GM23248 (cell line): ENCODE measurements around the gene PXT1. TPM values are rescaled to one million over a fixed set of nuclear protein-coding genes. Genes with fewer than 3 reads are reported as not detected.

Source experiments
- DNase-seq: peaks from one replicate; pipeline ENCODE4 v3.0.0-alpha.2; 2015
- H2AFZ ChIP-seq: fragments of 200-600 bp; sonication (generic); 2 replicates; pipeline ENCODE4 v1.6.1; 2016; ENCODE audit warnings: antibody characterized with exemption
- H3F3A ChIP-seq: fragments of 200-600 bp; sonication (generic); 2 replicates; pipeline ENCODE4 v1.6.1; 2016; ENCODE audit warnings: mild to moderate bottlenecking, antibody characterized with exemption, mixed run types; ENCODE audit not compliant: insufficient read depth
- H3K27ac ChIP-seq: fragments of 200-600 bp; sonication (generic); 2 replicates; pipeline ENCODE4 v1.5.1; 2016; ENCODE audit warnings: mild to moderate bottlenecking
- H3K27me3 ChIP-seq: fragments of 200-600 bp; sonication (generic); replicated peaks from 2 replicates; pipeline ENCODE4 v1.6.1; 2016; ENCODE audit warnings: mild to moderate bottlenecking; ENCODE audit not compliant: insufficient read depth
- H3K36me3 ChIP-seq: fragments of 200-600 bp; sonication (generic); 2 replicates; pipeline ENCODE4 v1.6.1; 2016; ENCODE audit warnings: low read depth, mild to moderate bottlenecking
- H3K4me1 ChIP-seq: fragments of 200-600 bp; sonication (generic); 2 replicates; pipeline ENCODE4 v1.6.1; 2016; ENCODE audit warnings: mild to moderate bottlenecking; ENCODE audit not compliant: insufficient read depth
- H3K4me2 ChIP-seq: fragments of 200-600 bp; sonication (generic); one replicate; pipeline ENCODE4 v1.6.1; 2016; ENCODE audit warnings: mild to moderate bottlenecking; ENCODE audit not compliant: unreplicated experiment
- H3K4me3 ChIP-seq: fragments of 200-600 bp; sonication (generic); 2 replicates; pipeline ENCODE4 v1.5.1; 2016; ENCODE audit warnings: mild to moderate bottlenecking
- H3K79me2 ChIP-seq: fragments of 200-600 bp; sonication (generic); 2 replicates; pipeline ENCODE4 v1.6.1; 2016; ENCODE audit warnings: mild to moderate bottlenecking; ENCODE audit not compliant: insufficient read depth
- H3K9ac ChIP-seq: fragments of 200-600 bp; sonication (generic); 2 replicates; pipeline ENCODE4 v1.6.1; 2016; ENCODE audit warnings: mild to moderate bottlenecking
- H3K9me2 ChIP-seq: fragments of 200-600 bp; sonication (generic); 2 replicates; pipeline ENCODE4 v1.6.1; 2016; ENCODE audit warnings: mixed run types, mild to moderate bottlenecking, moderate library complexity; ENCODE audit not compliant: insufficient read depth
- H3K9me3 ChIP-seq: fragments of 200-600 bp; sonication (generic); one replicate; pipeline ENCODE4 v1.6.1; 2017; ENCODE audit warnings: low read depth
- H4K20me1 ChIP-seq: fragments of 200-600 bp; sonication (generic); 2 replicates; pipeline ENCODE4 v1.6.0; 2016; ENCODE audit not compliant: insufficient read depth
- EZH2 ChIP-seq: fragments of 200-600 bp; sonication (generic); IDR thresholded peaks from 2 replicates; pipeline ENCODE4 v1.6.1; 2018; ENCODE audit warnings: antibody characterized with exemption, mild to moderate bottlenecking; ENCODE audit not compliant: insufficient read depth, poor library complexity, severe bottlenecking
- EZH2phosphoT487 ChIP-seq: fragments of 200-600 bp; sonication (generic); IDR thresholded peaks from 2 replicates; pipeline ENCODE4 v1.6.1; 2018; ENCODE audit warnings: antibody characterized with exemption, moderate library complexity, mild to moderate bottlenecking, low read depth; ENCODE audit not compliant: insufficient read depth
- WGBS, 2 experiments: methylation state at CpG; one replicate each; pipeline ENCODE4 v1.1.6; 2015 to 2017; ENCODE audit warnings: low lambda C conversion rate in 2 of 2, low coverage in 1 of 2; ENCODE audit errors: missing lambda C conversion rate in 2 of 2; 5-methylcytosine and 5-hydroxymethylcytosine counted together
- in situ Hi-C: fragments of 300-500 bp; cut with MboI; formaldehyde crosslinking; loops from 2 replicates; pipeline ENCODE4 v1.15.0; 2020
- polyA plus RNA-seq: library from polyadenylated mRNA; unstranded; fragments of >200 nt; fragmentation: Nextera tagmentation; extraction: Ambion mirVana; gene quantifications from 2 replicates; pipeline ENCODE4 v1.2.1, GENCODE V29; 2016
- total RNA-seq: library from RNA; depleted of rRNA; stranded (reverse); fragments of >200 nt; shearing (Covaris generic); gene quantifications from 2 replicates; pipeline ENCODE4 v1.2.3, GENCODE V29; 2014

Gene PXT1
- total and polyA plus RNA-seq, 2 experiments from 2014 or later, result not detected

- Histone ChIP-seq H3K9ac (no peak overlapping the region), H3K36me3 (no peaks in the 10 kb centered on the region), H3K9me2 (no peaks in the 10 kb centered on the region), H3K4me2 (no peak overlapping the region), H3K9me3 (no peaks in the 10 kb centered on the region), H3K27ac (no peak overlapping the region), H2AFZ (no peak overlapping the region), H3K79me2 (no peaks in the 10 kb centered on the region), H3K4me1 (no peaks in the 10 kb centered on the region; the same call in 1 of the 2 replicates), H3K4me3 (no peak overlapping the region), H4K20me1 (no peaks in the 10 kb centered on the region), H3K27me3 (no peaks in the 10 kb centered on the region), H3F3A (no peaks in the 10 kb centered on the region)
- in situ Hi-C loops, result no loop called here
- no peak for DNase-seq
- WGBS, 2 experiments, result 89 to 96% methylated on average over 20 of the region's 20 CpGs
- TF ChIP-seq EZH2phosphoT487, result no peak
- no peak for TF ChIP-seq EZH2
Measured at GRCh38 chr6:36375644-36376155, 67.0 kb downstream of the PXT1 start.

GRCh38 chr6:36374972-36375371 lies 67.7 kb downstream of the PXT1 start:
- Histone ChIP-seq H3K4me3 (no peak overlapping the region), H4K20me1 (no peaks in the 10 kb centered on the region), H3K4me2 (no peak overlapping the region), H3K4me1 (peaks cover 5% of the 10 kb centered on the region), H3K27me3 (no peaks in the 10 kb centered on the region), H3F3A (peaks cover 3% of the 10 kb centered on the region; the same call in 1 of the 2 replicates), H2AFZ (no peak overlapping the region), H3K36me3 (no peaks in the 10 kb centered on the region), H3K9me2 (no peaks in the 10 kb centered on the region), H3K27ac (no peak overlapping the region), H3K9ac (no peak overlapping the region), H3K79me2 (no peaks in the 10 kb centered on the region), H3K9me3 (no peaks in the 10 kb centered on the region)
- no peak for DNase-seq
- TF ChIP-seq EZH2 (no peak), EZH2phosphoT487 (no peak)
- in situ Hi-C loops, result no loop called here
- WGBS, 2 experiments, result 74 to 77% methylated on average over 8 of the region's 8 CpGs

GRCh38 chr6:36374194-36374593 lies 68.5 kb downstream of the PXT1 start:
- H3K9me2 ChIP-seq, result no peaks in the 10 kb centered on the region
- H3K36me3 ChIP-seq, result no peaks in the 10 kb centered on the region
- peaks cover 5% of the 10 kb centered on the region; the same call in 1 of the 2 replicates for H3F3A ChIP-seq
- H2AFZ ChIP-seq, result no peak overlapping the region
- no peak overlapping the region for H3K27ac ChIP-seq
- 79 to 83% methylated on average over 4 of the region's 4 CpGs for WGBS, 2 experiments
- H3K9me3 ChIP-seq, result no peaks in the 10 kb centered on the region
- no peak for TF ChIP-seq EZH2
- TF ChIP-seq EZH2phosphoT487, result no peak
- H3K79me2 ChIP-seq, result no peaks in the 10 kb centered on the region
- H3K27me3 ChIP-seq, result no peaks in the 10 kb centered on the region
- H3K9ac ChIP-seq, result no peak overlapping the region
- in situ Hi-C loops, result no loop called here
- H3K4me2 ChIP-seq, result no peak overlapping the region
- no peaks in the 10 kb centered on the region for H4K20me1 ChIP-seq
- no peak overlapping the region for H3K4me3 ChIP-seq
- H3K4me1 ChIP-seq, result peaks cover 11% of the 10 kb centered on the region
- no peak for DNase-seq

GRCh38 chr6:36373368-36374019 lies 69.2 kb downstream of the PXT1 start:
- Histone ChIP-seq H3K4me1 (peaks cover 18% of the 10 kb centered on the region), H3K4me3 (no peak overlapping the region), H3K27ac (no peak overlapping the region), H3F3A (peaks cover 8% of the 10 kb centered on the region; the same call in 1 of the 2 replicates), H3K27me3 (no peaks in the 10 kb centered on the region), H3K36me3 (no peaks in the 10 kb centered on the region), H3K4me2 (no peak overlapping the region), H2AFZ (no peak overlapping the region), H3K9me3 (no peaks in the 10 kb centered on the region), H4K20me1 (no peaks in the 10 kb centered on the region), H3K9me2 (no peaks in the 10 kb centered on the region), H3K9ac (no peak overlapping the region), H3K79me2 (no peaks in the 10 kb centered on the region)
- peak; percentile 45 for DNase-seq
- TF ChIP-seq EZH2phosphoT487, result no peak
- TF ChIP-seq EZH2, result no peak
- 47% methylated on average over 13 to 15 of the region's 15 CpGs for WGBS, 2 experiments
- in situ Hi-C loops, result no loop called here

- H3K27me3 ChIP-seq, result no peaks in the 10 kb centered on the region
- DNase-seq, result no peak
- H3K9ac ChIP-seq, result no peak overlapping the region
- TF ChIP-seq EZH2phosphoT487 (no peak), EZH2 (no peak)
- WGBS, 2 experiments, result 77 to 78% methylated on average over 6 of the region's 6 CpGs
- no peaks in the 10 kb centered on the region for H4K20me1 ChIP-seq
- H2AFZ ChIP-seq, result no peak overlapping the region
- H3K9me2 ChIP-seq, result no peaks in the 10 kb centered on the region
- H3K9me3 ChIP-seq, result no peaks in the 10 kb centered on the region
- peaks cover 25% of the 10 kb centered on the region for H3K4me1 ChIP-seq
- no peaks in the 10 kb centered on the region for H3K36me3 ChIP-seq
- no peak overlapping the region for H3K4me3 ChIP-seq
- no peaks in the 10 kb centered on the region for H3K79me2 ChIP-seq
- H3F3A ChIP-seq, result peaks cover 8% of the 10 kb centered on the region; the same call in 1 of the 2 replicates
- H3K27ac ChIP-seq, result no peak overlapping the region
- in situ Hi-C loops, result no loop called here
- H3K4me2 ChIP-seq, result no peak overlapping the region
Measured at GRCh38 chr6:36372088-36372487, 70.6 kb downstream of the PXT1 start.
